HEK293T (cell line): ENCODE measurements around the gene PFKFB2.

Experiments used
- CTCF ChIA-PET: fragments of 350-600 bp; formaldehyde crosslinking; extraction: SDS; loops from one replicate; lab custom pipeline; 2021; ENCODE audit warnings: antibody characterized with exemption, inconsistent platforms; lab: Yijun Ruan, JAX
- POLR2A ChIA-PET: fragments of 350-600 bp; formaldehyde crosslinking; extraction: SDS; loops from one replicate; lab custom pipeline; 2020; ENCODE audit warnings: antibody characterized with exemption, inconsistent platforms; lab: Yijun Ruan, JAX
- DNase-seq: peaks from one replicate; pipeline ENCODE4 v3.0.0; 2012; ENCODE audit warnings: mixed read lengths; ENCODE audit errors: extremely low spot score
- ARNT ChIP-seq: fragments of 450-650 bp; IDR thresholded peaks from 2 replicates; pipeline ENCODE4 v1.6.1; 2017; ENCODE audit warnings: mild to moderate bottlenecking
- BHLHE40 ChIP-seq: fragments of 450-650 bp; IDR thresholded peaks from 2 replicates; pipeline ENCODE4 v1.6.1; 2016; ENCODE audit warnings: mild to moderate bottlenecking, moderate library complexity, borderline replicate concordance
- CTBP1 ChIP-seq: fragments of 450-650 bp; IDR thresholded peaks from 2 replicates; pipeline ENCODE4 v1.6.1; 2016; ENCODE audit warnings: borderline replicate concordance
- ELF4 ChIP-seq: fragments of 450-650 bp; IDR thresholded peaks from 2 replicates; pipeline ENCODE4 v1.6.1; 2017; ENCODE audit warnings: antibody characterized with exemption
- FOXA1 ChIP-seq: fragments of 450-650 bp; IDR thresholded peaks from 2 replicates; pipeline ENCODE4 v1.6.1; 2016; ENCODE audit warnings: mild to moderate bottlenecking
- FOXK2 ChIP-seq: fragments of 450-650 bp; IDR thresholded peaks from 2 replicates; pipeline ENCODE4 v1.6.1; 2016; ENCODE audit warnings: mild to moderate bottlenecking
- FOXM1 ChIP-seq: fragments of 450-650 bp; IDR thresholded peaks from 2 replicates; pipeline ENCODE4 v1.6.1; 2017; ENCODE audit warnings: mild to moderate bottlenecking, borderline replicate concordance
- HDGF ChIP-seq: fragments of 450-650 bp; IDR thresholded peaks from 2 replicates; pipeline ENCODE4 v1.6.1; 2017; ENCODE audit warnings: antibody characterized with exemption, borderline replicate concordance
- L3MBTL2 ChIP-seq: fragments of 450-650 bp; conservative IDR thresholded peaks from 2 replicates; pipeline ENCODE4 v1.6.1; 2016; ENCODE audit warnings: mild to moderate bottlenecking
- LEF1 ChIP-seq: fragments of 450-650 bp; IDR thresholded peaks from 2 replicates; pipeline ENCODE4 v1.6.1; 2017; ENCODE audit warnings: mild to moderate bottlenecking, borderline replicate concordance
- NFRKB ChIP-seq: fragments of 450-650 bp; IDR thresholded peaks from 2 replicates; pipeline ENCODE4 v1.6.1; 2016; ENCODE audit warnings: mild to moderate bottlenecking, moderate library complexity
- SP1 ChIP-seq: fragments of 450-650 bp; IDR thresholded peaks from 2 replicates; pipeline ENCODE4 v1.6.1; 2017
- SUZ12 ChIP-seq: fragments of 450-650 bp; IDR thresholded peaks from 2 replicates; pipeline ENCODE4 v1.6.1; 2016; ENCODE audit warnings: mild to moderate bottlenecking
- TARDBP ChIP-seq: fragments of 450-650 bp; IDR thresholded peaks from 2 replicates; pipeline ENCODE4 v1.6.1; 2016
- ZNF384 ChIP-seq: fragments of 450-650 bp; IDR thresholded peaks from 2 replicates; pipeline ENCODE4 v1.6.1; 2016
- TF ChIP-seq, protein P1 (sequence below): fragments of 450-650 bp; IDR thresholded peaks from 2 replicates; pipeline ENCODE4 v1.6.1; 2016

Gene PFKFB2

DNA sequence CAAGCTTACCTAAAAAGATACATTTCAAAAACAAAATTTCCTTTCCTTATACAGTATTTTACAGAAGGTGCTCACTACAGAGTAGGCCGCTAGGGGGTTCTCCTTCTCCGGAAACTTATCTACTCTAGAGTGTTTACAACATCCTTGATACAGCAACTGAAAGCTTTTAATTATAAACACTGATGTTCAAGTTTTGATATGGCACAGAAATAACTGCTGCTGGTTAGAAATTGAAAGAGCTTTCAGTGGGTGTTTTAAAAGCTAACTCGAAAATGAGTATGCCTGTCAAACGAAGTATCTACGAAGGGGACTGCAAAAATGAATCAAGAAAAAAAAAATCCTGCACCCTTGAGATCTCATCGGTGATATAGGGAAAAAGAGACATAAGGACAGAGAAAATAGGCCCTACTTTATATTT, 3.1 kb upstream of the PFKFB2 start:
- ChIA-PET CTCF (interaction anchor here (0.7 to 1.1 kb wide), 3 partner anchors 9 to 75 kb away, joined by 3 read pairs; no protein-coding TSS in a partner anchor), POLR2A (no interaction called here)
- TF ChIP-seq FOXK2 (no peak), TARDBP (no peak), ARNT (no peak), FOXM1 (no peak), FOXA1 (no peak), BHLHE40 (no peak)
- TF ChIP-seq, protein P1, sequence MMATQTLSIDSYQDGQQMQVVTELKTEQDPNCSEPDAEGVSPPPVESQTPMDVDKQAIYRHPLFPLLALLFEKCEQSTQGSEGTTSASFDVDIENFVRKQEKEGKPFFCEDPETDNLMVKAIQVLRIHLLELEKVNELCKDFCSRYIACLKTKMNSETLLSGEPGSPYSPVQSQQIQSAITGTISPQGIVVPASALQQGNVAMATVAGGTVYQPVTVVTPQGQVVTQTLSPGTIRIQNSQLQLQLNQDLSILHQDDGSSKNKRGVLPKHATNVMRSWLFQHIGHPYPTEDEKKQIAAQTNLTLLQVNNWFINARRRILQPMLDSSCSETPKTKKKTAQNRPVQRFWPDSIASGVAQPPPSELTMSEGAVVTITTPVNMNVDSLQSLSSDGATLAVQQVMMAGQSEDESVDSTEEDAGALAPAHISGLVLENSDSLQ, result no peak
- peak; percentile 28 for DNase-seq

- ChIA-PET CTCF (interaction anchor here (1.0 to 1.1 kb wide), 2 partner anchors 10 kb away, joined by 3 read pairs; no protein-coding TSS in a partner anchor), POLR2A (no interaction called here)
- peak; percentile 93 for DNase-seq
- TF ChIP-seq NFRKB (peak; percentile 69), BHLHE40 (no peak), FOXM1 (no peak), FOXK2 (no peak)
Observed at GRCh38 chr1:207050480-207051190, 2.4 kb upstream of the PFKFB2 start.

GRCh38 chr1:207051191-207051943, 1.7 kb upstream of the PFKFB2 start, which contains the start of gene YOD1:
Gene YOD1 (minus strand): TSS chr1:207051208. CDS start chr1:207051030, 178 bp downstream.
- TF ChIP-seq SP1 (no peak), L3MBTL2 (0 out of 2 replicates have a peak, but pooled peaks have one; percentile 73)
- peak; percentile 18 for DNase-seq
- POLR2A ChIA-PET, result no interaction called here
- CTCF ChIA-PET, result no interaction called here

- DNase-seq, result no peak
- no peak for TF ChIP-seq ELF4
- CTCF ChIA-PET, result no interaction called here
- POLR2A ChIA-PET, result no interaction called here
Observed at GRCh38 chr1:207054491-207054890, 1.4 kb downstream of the PFKFB2 start.

- DNase-seq, result no peak
- POLR2A ChIA-PET, result no interaction called here
- CTCF ChIA-PET, result no interaction called here
- no peak for TF ChIP-seq HDGF
- no peak for TF ChIP-seq ZNF384
- no peak for TF ChIP-seq FOXM1
- no peak for TF ChIP-seq LEF1
- TF ChIP-seq SP1, result no peak
- no peak for TF ChIP-seq CTBP1
- TF ChIP-seq FOXK2, result no peak
- TF ChIP-seq SUZ12, result no peak
- no peak for TF ChIP-seq ARNT
Observed at GRCh38 chr1:207055386-207056001, 2.4 kb downstream of the PFKFB2 start.

DNA sequence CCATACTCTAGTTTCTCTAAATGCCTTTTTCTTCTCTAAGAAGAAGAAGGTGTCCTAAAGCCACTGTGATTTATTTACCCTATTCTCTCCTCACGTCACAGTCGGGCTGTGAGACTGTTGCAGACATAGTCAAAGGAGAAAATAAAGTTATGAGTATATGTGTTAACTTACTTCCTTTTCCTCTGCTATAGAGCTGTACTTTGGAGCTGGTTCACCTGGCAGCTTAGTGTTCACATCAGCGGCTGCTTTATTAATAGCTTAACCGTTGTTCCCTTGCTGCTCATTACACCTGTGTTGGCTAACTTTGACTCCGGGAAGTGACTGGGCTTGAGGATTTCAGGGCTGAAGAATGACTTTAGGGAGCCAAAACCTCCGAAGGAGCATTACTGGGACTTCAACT, 3.6 kb downstream of the PFKFB2 start:
- CTCF ChIA-PET, result no interaction called here
- TF ChIP-seq TARDBP (no peak), LEF1 (no peak), HDGF (no peak), ARNT (no peak), BHLHE40 (no peak), FOXK2 (no peak), CTBP1 (no peak), ZNF384 (no peak), FOXA1 (no peak), ELF4 (no peak), NFRKB (no peak), SP1 (no peak), SUZ12 (no peak), L3MBTL2 (no peak), FOXM1 (no peak)
- TF ChIP-seq, protein P1, result no peak
- DNase-seq, result no peak
- POLR2A ChIA-PET, result no interaction called here

DNA sequence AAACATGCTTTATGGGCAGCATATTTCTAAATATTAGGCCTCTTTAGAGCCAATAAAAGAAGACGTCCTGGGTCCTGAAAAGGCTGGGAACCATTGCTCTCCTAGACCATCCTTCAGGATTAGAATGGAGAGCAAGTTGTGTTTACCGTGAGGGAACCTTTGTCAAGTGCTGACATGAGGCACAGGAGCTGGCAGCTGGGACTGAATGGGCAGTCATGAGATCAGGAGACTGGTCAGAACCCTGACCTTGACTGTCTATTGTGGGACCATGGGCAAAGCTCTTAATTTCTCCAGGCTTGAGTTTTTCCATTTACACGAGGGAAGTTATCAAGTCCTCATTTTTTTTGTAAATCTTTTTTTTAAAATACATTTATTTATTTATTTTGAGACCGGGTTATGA, 5.2 kb downstream of the PFKFB2 start:
- POLR2A ChIA-PET, result no interaction called here
- no peak for TF ChIP-seq CTBP1
- TF ChIP-seq FOXM1, result no peak
- no peak for TF ChIP-seq ZNF384
- CTCF ChIA-PET, result no interaction called here
- DNase-seq, result no peak
